ENCODE data around the gene DNAH2. TPM values are rescaled to one million over a fixed set of nuclear protein-coding genes. Genes with fewer than 3 reads are reported as not detected.

DNAH2 gene
- total and polyA plus RNA-seq, 2 donors (not counting 3 experiments of a cell fraction or from before 2014, with no cell fraction given) = 0.10 to 0.11 TPM

GRCh38 chr17:7721612-7722011 is 4.1 kb downstream of the DNAH2 start:
- Histone ChIP-seq H3K4me1 (ENCODE audit: control insufficient read depth, extremely low read depth, insufficient read depth, low read length) (peaks cover 2% of the 10 kb centered on the region), H3K79me2 (ENCODE audit: control insufficient read depth, insufficient read depth, low read length) (no peaks in the 10 kb centered on the region), H3K36me3 (ENCODE audit: control insufficient read depth in 2 of 2, extremely low read depth in 1 of 2, insufficient read depth in 2 of 2, low read length in 2 of 2) (no peaks in the 10 kb centered on the region), H3K27me3 (ENCODE audit: control insufficient read depth in 2 of 2, insufficient read depth in 2 of 2, low read length in 2 of 2) (peaks cover 25 to 40% of the 10 kb centered on the region in 2 experiments), H3K9me3 (replicated peaks; ENCODE audit: control insufficient read depth, insufficient read depth, low read length) (no peaks in the 10 kb centered on the region), H3K4me2 (ENCODE audit: insufficient read depth, low read length) (no peak overlapping the region), H3K4me3 (replicated peaks in 1 of 3; ENCODE audit: insufficient read depth in 1 of 3, low read depth in 1 of 3, low read length in 3 of 3) (no peak overlapping the region), H3K9me1 (replicated peaks; ENCODE audit: control insufficient read depth, extremely low read depth, insufficient read depth, low read length) (no peaks in the 10 kb centered on the region), H2AFZ (ENCODE audit: low read depth, low read length) (no peak overlapping the region), H3K9ac (replicated peaks; ENCODE audit: extremely low read depth, insufficient read depth, low read length) (no peak overlapping the region), H4K20me1 (replicated peaks; ENCODE audit: control insufficient read depth, extremely low read depth, insufficient read depth, low read length) (no peaks in the 10 kb centered on the region), H3K27ac (ENCODE audit: insufficient read depth, low read depth, low read length) (no peak overlapping the region)
- no peak for FAIRE-seq
- no peak for TF ChIP-seq POLR2AphosphoS5 (IDR thresholded peaks at IDR 0.05; ENCODE audit: insufficient read depth, low read depth, low read length)
- TF ChIP-seq, protein P1, sequence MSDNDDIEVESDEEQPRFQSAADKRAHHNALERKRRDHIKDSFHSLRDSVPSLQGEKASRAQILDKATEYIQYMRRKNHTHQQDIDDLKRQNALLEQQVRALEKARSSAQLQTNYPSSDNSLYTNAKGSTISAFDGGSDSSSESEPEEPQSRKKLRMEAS (IDR thresholded peaks at IDR 0.05; ENCODE audit: insufficient read depth, insufficient read length) = no peak
- TF ChIP-seq FOS (IDR thresholded peaks at IDR 0.05; ENCODE audit: borderline replicate concordance, insufficient read depth, low read length) = no peak
- TF ChIP-seq MYC (IDR thresholded peaks at IDR 0.05; ENCODE audit: low read depth, low read length) = no peak
- TF ChIP-seq, protein P2, sequence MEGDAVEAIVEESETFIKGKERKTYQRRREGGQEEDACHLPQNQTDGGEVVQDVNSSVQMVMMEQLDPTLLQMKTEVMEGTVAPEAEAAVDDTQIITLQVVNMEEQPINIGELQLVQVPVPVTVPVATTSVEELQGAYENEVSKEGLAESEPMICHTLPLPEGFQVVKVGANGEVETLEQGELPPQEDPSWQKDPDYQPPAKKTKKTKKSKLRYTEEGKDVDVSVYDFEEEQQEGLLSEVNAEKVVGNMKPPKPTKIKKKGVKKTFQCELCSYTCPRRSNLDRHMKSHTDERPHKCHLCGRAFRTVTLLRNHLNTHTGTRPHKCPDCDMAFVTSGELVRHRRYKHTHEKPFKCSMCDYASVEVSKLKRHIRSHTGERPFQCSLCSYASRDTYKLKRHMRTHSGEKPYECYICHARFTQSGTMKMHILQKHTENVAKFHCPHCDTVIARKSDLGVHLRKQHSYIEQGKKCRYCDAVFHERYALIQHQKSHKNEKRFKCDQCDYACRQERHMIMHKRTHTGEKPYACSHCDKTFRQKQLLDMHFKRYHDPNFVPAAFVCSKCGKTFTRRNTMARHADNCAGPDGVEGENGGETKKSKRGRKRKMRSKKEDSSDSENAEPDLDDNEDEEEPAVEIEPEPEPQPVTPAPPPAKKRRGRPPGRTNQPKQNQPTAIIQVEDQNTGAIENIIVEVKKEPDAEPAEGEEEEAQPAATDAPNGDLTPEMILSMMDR (IDR thresholded peaks at IDR 0.05; ENCODE audit: extremely low read depth in 1 of 2, insufficient read depth in 1 of 2, low read depth in 1 of 2, low read length in 2 of 2) = no peak
- TF ChIP-seq POLR2A (IDR thresholded peaks at IDR 0.05; ENCODE audit: low read depth, low read length) = no peak
- TF ChIP-seq JUN (IDR thresholded peaks at IDR 0.05; ENCODE audit: borderline replicate concordance, insufficient read depth, insufficient read length, low read depth) = no peak
- no peak for TF ChIP-seq GATA2 (IDR thresholded peaks at IDR 0.05; ENCODE audit: insufficient read depth, insufficient read length, low read depth, low read length)
- TF ChIP-seq EZH2 (IDR thresholded peaks at IDR 0.05; ENCODE audit: borderline replicate concordance, low read depth, low read length, severe bottlenecking) = no peak
- no TSS peak for BruUV-seq (replicated peaks)
- ChIA-PET POLR2A (no interaction called here), CTCF (interaction anchor here (2.0 kb wide), 1 partner anchor 61 kb away, joined by 5 read pairs; no protein-coding TSS in a partner anchor)
- dilution Hi-C loops (cut with MboI; ENCODE audit: extremely low pct_ligation_motif_present, low sequenced_read_pairs) (no loop called here), intact Hi-C loops (cut with micrococcal nuclease) (no loop called here)
- no peak for DNase-seq (ENCODE audit: low read depth, low spot score)
